GM23338 (cell line): Measurements from ENCODE around the gene LYL1. TPM values are rescaled to one million over a fixed set of nuclear protein-coding genes. Genes with fewer than 3 reads are reported as not detected.
A peak's percentile ranks its signal among the peaks of the same experiment; 100 is the strongest.

ENCODE experiments used
- ATAC-seq: fragments of 200-7000 bp; cut with Tn5 transposase; 3 replicates; pipeline ENCODE4 v1.9.1; 2020
- DNase-seq: peaks from one replicate; pipeline ENCODE4 v3.0.0-alpha.2; 2015; ENCODE audit warnings: low spot score
- H2AFZ ChIP-seq: fragments of 200-600 bp; sonication (generic); 2 replicates; pipeline ENCODE4 v1.8.0; 2016; ENCODE audit warnings: antibody characterized with exemption, mild to moderate bottlenecking, moderate library complexity
- H3F3A ChIP-seq: fragments of 200-600 bp; sonication (generic); replicated peaks from 2 replicates; pipeline ENCODE4 v1.8.0; 2017; ENCODE audit warnings: antibody characterized with exemption, mixed run types, low read depth
- H3K27ac ChIP-seq: fragments of 200-600 bp; sonication (generic); 2 replicates; pipeline ENCODE4 v1.6.1; 2016; ENCODE audit warnings: low read depth
- H3K27me3 ChIP-seq: fragments of 200-600 bp; sonication (generic); 2 replicates; pipeline ENCODE4 v1.8.0; 2016; ENCODE audit warnings: mild to moderate bottlenecking, mixed run types, moderate library complexity; ENCODE audit not compliant: insufficient read depth
- H3K36me3 ChIP-seq: fragments of 200-600 bp; sonication (generic); 2 replicates; pipeline ENCODE4 v1.8.0; 2016; ENCODE audit warnings: mild to moderate bottlenecking; ENCODE audit not compliant: insufficient read depth
- H3K4me1 ChIP-seq: fragments of 200-600 bp; sonication (generic); 2 replicates; pipeline ENCODE4 v1.8.0; 2016; ENCODE audit warnings: mild to moderate bottlenecking, moderate library complexity; ENCODE audit not compliant: insufficient read depth
- H3K4me2 ChIP-seq: fragments of 200-600 bp; sonication (generic); 2 replicates; pipeline ENCODE4 v1.7.1; 2017; ENCODE audit warnings: mixed run types
- H3K4me3 ChIP-seq: fragments of 200-600 bp; sonication (generic); 2 replicates; pipeline ENCODE4 v1.6.1; 2016; ENCODE audit warnings: mixed run types
- H3K79me2 ChIP-seq: fragments of 200-600 bp; sonication (generic); replicated peaks from 2 replicates; pipeline ENCODE4 v1.8.0; 2017; ENCODE audit warnings: mild to moderate bottlenecking; ENCODE audit not compliant: insufficient read depth
- H3K9me2 ChIP-seq: fragments of 200-600 bp; sonication (generic); 2 replicates; pipeline ENCODE4 v1.8.0; 2017; ENCODE audit not compliant: insufficient read depth
- H4K20me1 ChIP-seq: fragments of 200-600 bp; sonication (generic); replicated peaks from 2 replicates; pipeline ENCODE4 v1.8.0; 2017; ENCODE audit warnings: mild to moderate bottlenecking; ENCODE audit not compliant: insufficient read depth
- H3K27ac Mint-ChIP-seq: 2 replicates; pipeline ENCODE4 v1.8.0; 2020; ENCODE audit warnings: inconsistent platforms, mild to moderate bottlenecking, moderate library complexity, mixed read lengths
- H3K27me3 Mint-ChIP-seq: 3 replicates; pipeline ENCODE4 v1.8.0; 2022; ENCODE audit warnings: low read depth, mild to moderate bottlenecking, moderate library complexity, mixed read lengths, inconsistent platforms; ENCODE audit not compliant: insufficient read depth, poor library complexity
- H3K36me3 Mint-ChIP-seq: 3 replicates; pipeline ENCODE4 v1.8.0; 2021; ENCODE audit warnings: low read depth, mild to moderate bottlenecking, inconsistent platforms, moderate library complexity, mixed read lengths
- H3K4me1 Mint-ChIP-seq: 3 replicates; pipeline ENCODE4 v1.8.0; 2020; ENCODE audit warnings: mild to moderate bottlenecking, inconsistent platforms, mixed read lengths
- H3K4me3 Mint-ChIP-seq: 3 replicates; pipeline ENCODE4 v1.8.0; 2021; ENCODE audit warnings: moderate library complexity, mild to moderate bottlenecking, inconsistent platforms, mixed read lengths
- H3K9me3 Mint-ChIP-seq: 3 replicates; pipeline ENCODE4 v1.8.0; 2020; ENCODE audit warnings: moderate library complexity, mild to moderate bottlenecking, inconsistent platforms, mixed read lengths
- ETS1 ChIP-seq: IDR thresholded peaks from 2 replicates; pipeline ENCODE4 v1.6.1; 2016; ENCODE audit warnings: antibody characterized with exemption
- EZH2 ChIP-seq: fragments of 200-600 bp; sonication (generic); IDR thresholded peaks from one replicate; pipeline ENCODE4 v1.8.0; 2017; ENCODE audit warnings: antibody characterized with exemption, mild to moderate bottlenecking, low read depth; ENCODE audit not compliant: unreplicated experiment
- EZH2phosphoT487 ChIP-seq: fragments of 200-600 bp; sonication (generic); IDR thresholded peaks from one replicate; pipeline ENCODE4 v1.8.1; 2018; ENCODE audit warnings: antibody characterized with exemption; ENCODE audit not compliant: unreplicated experiment
- JUNB ChIP-seq: IDR thresholded peaks from one replicate; pipeline ENCODE4 v1.6.1; 2016; ENCODE audit warnings: antibody characterized with exemption; ENCODE audit not compliant: unreplicated experiment
- REST ChIP-seq: IDR thresholded peaks from one replicate; pipeline ENCODE4 v1.6.1; 2018; ENCODE audit warnings: antibody characterized with exemption; ENCODE audit not compliant: unreplicated experiment
- STAT1 ChIP-seq: IDR thresholded peaks from one replicate; pipeline ENCODE4 v1.6.1; 2016; ENCODE audit warnings: antibody characterized with exemption; ENCODE audit not compliant: unreplicated experiment
- ZNF114 ChIP-seq: fragments of 250-450 bp; sonication (Bioruptor Pico); IDR thresholded peaks from 2 replicates; pipeline ENCODE4 v1.5.0; 2020; ENCODE audit warnings: mild to moderate bottlenecking, moderate library complexity
- ZNF462 ChIP-seq: fragments of 250-450 bp; sonication (Bioruptor Pico); IDR thresholded peaks from 2 replicates; pipeline ENCODE4 v1.5.0; 2020; ENCODE audit warnings: mild to moderate bottlenecking, moderate library complexity
- polyA plus RNA-seq: library from polyadenylated mRNA; unstranded; fragments of >200 nt; fragmentation: Nextera tagmentation; extraction: Ambion mirVana; gene quantifications from 2 replicates; pipeline ENCODE4 v1.2.1, GENCODE V29; 2016
- total RNA-seq: library from RNA; depleted of rRNA; stranded (reverse); fragments of >200 nt; shearing (Covaris generic); gene quantifications from 2 replicates; pipeline ENCODE4 v1.2.3, GENCODE V29; 2014

Gene LYL1
- total and polyA plus RNA-seq, 2 experiments from 2014 or later = 1.2 to 2.2 TPM

GRCh38 chr19:13098277-13099072 is 4.2 kb downstream of the LYL1 start:
- Histone ChIP-seq H3K36me3 (no peaks in the 10 kb centered on the region), H2AFZ (no peak overlapping the region; the same call in 1 of the 2 replicates), H3K27ac (no peak overlapping the region), H4K20me1 (peaks cover 9% of the 10 kb centered on the region; the same call in 1 of the 2 replicates), H3K4me1 (peaks cover 37% of the 10 kb centered on the region), H3K4me2 (peak overlapping the region; percentile 82), H3K9me2 (no peaks in the 10 kb centered on the region), H3K4me3 (peak overlapping the region; percentile 59), H3K79me2 (no peaks in the 10 kb centered on the region), H3K27me3 (peaks cover 84% of the 10 kb centered on the region), H3F3A (peaks cover 44% of the 10 kb centered on the region)
- Mint-ChIP-seq H3K4me3 (peak overlapping the region; percentile 59), H3K4me1 (peaks cover 29% of the 10 kb centered on the region), H3K36me3 (no peaks in the 10 kb centered on the region), H3K27ac (no peak overlapping the region), H3K27me3 (peaks cover 79% of the 10 kb centered on the region), H3K9me3 (no peaks in the 10 kb centered on the region)
- TF ChIP-seq EZH2 (peak; percentile 79), JUNB (no peak), EZH2phosphoT487 (no peak), STAT1 (no peak), ZNF114 (CRISPR knock-in tag) (no peak)
- DNase-seq (peak; percentile 72), ATAC-seq (no peak)

- Histone ChIP-seq H3K36me3 (no peaks in the 10 kb centered on the region), H3K4me2 (peak overlapping the region; percentile 87), H3K9me2 (no peaks in the 10 kb centered on the region), H2AFZ (no peak overlapping the region), H3K27me3 (peaks cover 88% of the 10 kb centered on the region), H3K4me3 (peak overlapping the region; percentile 59), H3K79me2 (no peaks in the 10 kb centered on the region), H4K20me1 (peaks cover 9% of the 10 kb centered on the region; the same call in 1 of the 2 replicates), H3K4me1 (peaks cover 31% of the 10 kb centered on the region), H3F3A (peaks cover 50% of the 10 kb centered on the region), H3K27ac (no peak overlapping the region)
- no peak; the same call in 1 of the 3 replicates for ATAC-seq
- H3K4me1 Mint-ChIP-seq = peaks cover 29% of the 10 kb centered on the region
- peak; percentile 40 for DNase-seq
- peak overlapping the region; percentile 59; the same call in 1 of the 3 replicates for H3K4me3 Mint-ChIP-seq
- peaks cover 78% of the 10 kb centered on the region for H3K27me3 Mint-ChIP-seq
- H3K27ac Mint-ChIP-seq = no peak overlapping the region
- H3K36me3 Mint-ChIP-seq = no peaks in the 10 kb centered on the region
- H3K9me3 Mint-ChIP-seq = no peaks in the 10 kb centered on the region
- TF ChIP-seq REST (no peak), ETS1 (no peak), EZH2phosphoT487 (no peak), ZNF462 (CRISPR knock-in tag) (no peak)
Measured at GRCh38 chr19:13097463-13098258, 5.0 kb downstream of the LYL1 start.
